Esophagus squamous epithelium (tissue), 4 donors: ENCODE data around the gene KCNAB2.

Source experiments
- CTCF ChIP-seq, 6 experiments: fragments of 450-650 bp in 4 of 6; fragments of 200-600 bp in 2 of 6; sonication (generic) in 2 of 6; IDR thresholded peaks; one replicate each; pipeline ENCODE4 v1.5.1; 2016 to 2019; ENCODE audit warnings: antibody characterized with exemption in 6 of 6, mild to moderate bottlenecking in 4 of 6, moderate library complexity in 4 of 6
- POLR2A ChIP-seq, 4 donors: fragments of 450-650 bp; IDR thresholded peaks; one replicate each; pipeline ENCODE4 v1.6.1; 2017; ENCODE audit warnings: antibody characterized with exemption in 4 of 4, mild to moderate bottlenecking in 4 of 4, moderate library complexity in 3 of 4

- TF ChIP-seq CTCF (IDR thresholded peaks at IDR 0.05) = no peak
- no peak for TF ChIP-seq POLR2A (IDR thresholded peaks at IDR 0.05)
Observed at GRCh38 chr1:6124746-6125365, 79.2 kb downstream of the KCNAB2 start.
